ENCODE results near the gene NCKAP5.

The NCKAP5 gene

DNA sequence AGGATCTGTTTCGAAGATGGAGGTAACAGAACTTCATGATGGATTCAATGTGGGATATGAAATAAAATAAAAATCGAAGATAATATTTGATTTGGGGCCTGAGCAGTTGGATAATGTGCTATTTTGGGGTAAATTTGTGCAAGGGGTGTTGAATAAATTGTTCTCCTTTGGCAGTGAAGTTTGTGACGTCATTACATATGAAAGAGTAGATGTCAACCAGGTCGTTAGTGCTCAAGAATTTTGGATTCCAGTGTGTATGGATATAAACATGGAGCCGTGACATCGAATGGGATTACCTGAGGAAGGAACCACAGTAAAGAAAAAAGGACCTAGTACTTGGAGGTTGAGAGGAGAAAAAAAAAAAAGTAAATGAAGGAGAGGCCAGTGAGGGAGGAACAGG is 253.0 kb downstream of the NCKAP5 start:
- DNase-seq = no peak

GRCh38 chr2:133314795-133315194 is 253.5 kb downstream of the NCKAP5 start:
- DNase-seq = no peak

GRCh38 chr2:133312038-133312729 is 256.1 kb downstream of the NCKAP5 start:
- no peak for DNase-seq

DNA sequence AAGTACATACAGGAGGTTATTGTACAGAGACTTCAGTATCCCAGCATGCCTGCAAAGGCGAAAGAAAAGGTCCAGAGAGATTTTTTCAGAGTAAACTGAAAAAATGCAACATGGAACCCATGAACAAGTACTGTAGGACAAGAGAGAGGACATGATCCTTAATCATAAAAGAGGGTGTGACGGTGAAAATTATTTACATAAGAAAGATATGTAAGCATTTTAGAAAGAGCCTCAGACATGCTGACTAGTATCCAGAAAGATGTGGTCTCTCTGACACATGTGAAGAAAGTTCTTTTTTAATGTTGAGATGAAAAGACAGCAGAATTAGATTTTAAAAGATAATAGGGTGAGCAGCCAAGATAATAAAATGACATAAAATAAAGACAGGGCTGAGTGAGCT is 262.0 kb downstream of the NCKAP5 start:
- no peak for DNase-seq

DNA sequence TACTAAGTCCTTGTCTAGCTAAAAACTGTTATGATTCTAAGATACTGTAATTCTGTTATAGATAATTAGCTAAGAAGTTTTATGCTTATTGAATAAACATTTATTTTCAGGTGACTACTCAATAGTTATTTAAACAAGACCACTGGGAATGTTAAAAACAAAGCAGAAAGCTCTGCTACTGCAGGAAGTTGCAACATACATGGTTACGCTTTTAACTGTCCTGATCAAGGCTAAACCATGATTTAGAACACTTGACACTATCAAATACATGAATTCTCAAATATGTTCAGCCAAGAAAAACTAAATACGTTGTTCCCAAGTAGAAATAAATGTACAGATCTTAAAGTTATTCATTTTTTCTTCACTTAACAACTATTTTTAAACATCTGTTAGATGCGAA is 263.9 kb downstream of the NCKAP5 start:
- DNase-seq = no peak

- DNase-seq = no peak
Observed at GRCh38 chr2:133303150-133303549, 265.1 kb downstream of the NCKAP5 start.

GRCh38 chr2:133296401-133296800 is 271.9 kb downstream of the NCKAP5 start:
- DNase-seq = no peak

DNA sequence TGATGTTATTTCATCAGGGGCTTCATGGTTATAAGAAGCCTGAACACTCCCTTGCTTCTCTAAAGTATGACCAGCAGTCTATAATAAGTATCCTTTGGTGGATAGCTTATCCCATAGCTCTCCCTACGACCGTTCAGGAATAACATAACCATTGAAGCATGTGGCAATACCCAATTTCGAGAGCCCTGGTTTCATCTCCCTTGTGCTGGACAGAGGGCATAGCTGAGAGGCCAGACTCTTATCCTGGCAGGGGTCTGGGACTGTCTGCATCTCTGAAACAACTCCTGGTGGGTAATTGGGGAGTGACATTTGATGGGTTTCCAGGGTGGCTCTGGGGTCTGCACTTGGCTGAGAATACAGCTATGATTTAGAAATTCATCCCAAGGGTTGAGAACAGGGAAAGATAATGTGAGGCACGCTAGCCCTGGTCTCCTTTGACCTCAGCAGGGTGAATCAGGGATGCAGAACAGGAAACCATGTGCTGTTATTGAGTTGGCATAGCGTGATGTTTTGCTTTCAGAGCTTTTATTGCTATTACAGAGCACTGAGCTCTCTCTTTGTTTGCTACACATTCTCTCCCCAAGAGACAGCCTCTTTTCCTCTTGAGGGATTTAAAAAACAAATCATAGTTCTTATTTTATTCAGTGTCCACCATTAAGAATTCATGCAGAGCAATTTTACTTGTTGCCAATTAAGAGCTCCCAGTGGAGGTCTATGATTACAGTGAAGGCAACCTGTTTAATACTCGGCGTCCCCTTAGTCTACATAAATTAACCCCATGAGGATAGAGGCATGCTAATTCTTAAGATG is 274.5 kb downstream of the NCKAP5 start:
- DNase-seq = no peak

GRCh38 chr2:133292259-133292658 is 276.0 kb downstream of the NCKAP5 start:
- no peak for DNase-seq

DNA sequence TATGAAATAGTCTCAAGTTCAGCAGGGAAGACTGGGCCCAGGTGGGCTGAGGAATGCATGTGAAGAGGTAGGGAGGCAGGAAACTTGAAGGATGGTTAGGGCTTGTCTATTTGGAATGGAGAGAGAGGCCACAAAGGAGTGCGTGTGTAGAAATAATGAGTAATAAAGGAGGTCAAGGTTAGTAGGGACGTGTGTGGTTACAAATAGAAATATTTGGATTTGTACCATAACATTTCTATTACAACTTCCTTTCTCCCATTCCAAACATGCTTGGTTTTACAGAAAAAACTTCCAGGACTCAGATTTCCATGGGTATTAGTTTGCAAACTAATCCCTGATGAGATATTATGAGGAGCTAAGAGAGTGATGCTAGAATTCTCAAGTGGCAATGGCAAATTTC is 280.6 kb downstream of the NCKAP5 start:
- no peak for DNase-seq

DNA sequence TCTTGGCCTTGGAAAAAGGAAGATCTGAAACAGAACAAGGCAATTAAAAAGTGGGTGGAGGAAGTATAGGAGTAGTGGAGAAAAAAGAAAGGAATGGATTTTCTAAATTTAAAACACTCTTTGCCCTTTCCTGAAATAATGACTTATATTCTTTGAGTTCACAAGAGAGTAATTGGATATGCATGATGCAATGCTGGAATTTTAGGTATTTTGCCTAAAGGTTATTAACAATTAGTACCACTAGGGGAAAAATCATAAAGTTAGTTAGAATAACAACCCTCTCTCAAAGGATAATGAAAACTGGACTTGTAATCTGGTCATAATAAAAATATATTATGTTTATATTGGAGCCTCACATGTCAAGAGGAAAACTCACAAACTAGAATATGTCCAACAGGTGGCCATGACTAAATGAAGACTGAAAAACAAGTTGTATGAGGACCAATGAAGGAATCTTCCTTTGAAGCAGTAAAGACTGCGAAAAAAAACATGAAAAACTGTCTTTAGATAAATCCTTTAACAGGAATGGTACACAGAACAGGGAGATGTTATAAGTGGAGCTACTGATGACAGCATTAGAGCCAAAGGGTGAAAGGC is 281.8 kb downstream of the NCKAP5 start:
- no peak for DNase-seq

- no peak for DNase-seq
Observed at GRCh38 chr2:133273031-133273430, 295.2 kb downstream of the NCKAP5 start.

- DNase-seq = no peak
Observed at GRCh38 chr2:133271105-133271504, 297.2 kb downstream of the NCKAP5 start.

DNA sequence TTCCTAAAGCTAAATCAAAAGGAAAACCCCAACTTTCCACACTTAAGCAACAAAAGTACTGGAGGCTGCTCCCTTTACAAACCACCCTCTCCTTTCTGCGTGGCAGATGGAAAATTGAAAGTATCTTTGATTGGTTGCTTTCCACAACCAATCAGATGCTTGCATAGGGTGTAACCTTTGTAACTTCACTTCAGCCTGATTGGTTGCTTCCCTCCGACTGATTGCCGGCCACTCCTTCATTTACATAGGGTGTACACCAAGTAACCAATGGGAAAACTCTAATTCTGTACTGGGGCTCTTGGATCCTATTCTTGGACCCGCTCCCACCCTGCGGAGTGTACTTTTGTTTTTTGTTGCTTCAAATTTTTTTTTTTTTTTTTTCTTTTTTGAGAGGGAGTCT is 297.7 kb downstream of the NCKAP5 start:
- no peak for DNase-seq

DNA sequence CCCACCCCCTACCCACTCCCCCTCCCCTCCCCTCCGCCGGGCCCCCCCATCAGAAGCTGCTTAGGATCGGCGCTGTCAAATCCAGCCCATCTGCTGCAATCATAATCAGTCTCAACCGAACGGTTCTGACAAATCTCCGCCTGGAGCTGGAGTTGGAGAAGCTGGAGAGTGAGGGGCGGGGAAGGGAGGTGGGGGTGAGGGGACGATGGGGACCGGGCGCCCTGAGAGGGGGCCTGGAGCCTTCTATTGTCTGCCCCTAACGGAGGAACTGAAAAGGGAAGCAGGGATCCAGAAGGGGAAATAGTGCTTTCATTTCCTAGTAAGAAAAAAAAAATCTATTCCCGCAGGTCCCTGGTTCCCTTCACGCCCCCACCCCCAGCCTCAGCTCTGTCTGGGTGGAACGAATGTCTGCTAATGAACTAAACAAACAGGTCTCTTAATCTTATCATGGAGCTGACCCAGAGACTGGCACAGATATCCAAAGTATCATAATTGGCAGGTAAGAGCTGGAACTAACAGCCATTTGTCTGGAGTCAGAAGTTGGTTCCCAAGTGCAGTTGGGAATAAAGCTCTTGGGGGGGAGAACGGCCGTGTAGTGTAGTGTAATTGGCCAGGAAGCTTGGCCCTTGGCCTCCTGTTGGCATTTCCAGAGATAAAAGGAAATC is 301.2 kb downstream of the NCKAP5 start:
- no peak for DNase-seq

DNA sequence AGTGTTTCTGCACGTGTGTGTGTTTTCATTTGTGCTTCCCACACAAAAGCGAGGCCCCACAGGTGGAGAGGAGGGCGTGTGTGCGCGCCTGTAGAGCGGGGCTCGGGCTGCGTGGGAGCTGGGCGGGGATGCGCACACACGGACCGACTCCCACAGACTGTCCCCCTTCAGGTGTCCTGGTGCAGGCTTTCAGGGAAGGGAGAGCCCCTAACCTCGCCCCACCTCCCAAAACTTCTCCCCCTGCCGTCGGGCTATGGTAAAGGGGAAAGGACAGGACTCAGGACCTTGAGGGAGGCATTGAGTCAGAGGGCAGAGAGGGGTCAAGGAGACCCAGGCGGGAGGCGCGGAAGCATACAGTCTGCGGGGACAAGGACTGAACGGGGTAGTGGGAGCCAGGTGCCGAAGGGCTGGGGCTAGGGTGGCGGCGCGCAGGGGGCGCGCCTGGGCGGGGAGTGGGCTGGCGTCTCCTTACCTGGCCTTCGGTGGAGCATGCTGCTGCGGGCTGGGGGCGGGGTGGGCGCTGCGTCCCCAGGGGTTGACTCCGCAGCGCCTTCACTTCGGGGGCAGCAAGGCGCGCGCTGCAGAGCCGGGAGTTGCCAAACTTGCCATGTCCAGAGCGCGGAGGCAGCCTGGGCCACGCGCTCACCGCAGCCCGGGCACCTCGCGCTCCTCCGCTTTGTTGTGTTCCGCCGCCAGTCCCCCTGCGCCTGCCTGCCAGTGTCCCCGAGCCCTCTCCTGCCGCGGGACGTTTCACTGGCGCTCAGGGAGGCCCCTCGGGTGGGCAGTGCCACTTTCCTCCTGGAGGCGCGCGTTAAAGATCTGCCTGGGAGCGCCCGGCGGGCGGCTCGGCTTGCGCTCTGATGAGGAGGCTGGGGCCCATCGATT is 302.0 kb downstream of the NCKAP5 start:
- no peak for DNase-seq

- no peak for DNase-seq
Observed at GRCh38 chr2:133265432-133265949, 302.8 kb downstream of the NCKAP5 start.

- DNase-seq = no peak
Observed at GRCh38 chr2:133264989-133265401, 303.3 kb downstream of the NCKAP5 start.

- DNase-seq = no peak
Observed at GRCh38 chr2:133262893-133263292, 305.4 kb downstream of the NCKAP5 start.

DNA sequence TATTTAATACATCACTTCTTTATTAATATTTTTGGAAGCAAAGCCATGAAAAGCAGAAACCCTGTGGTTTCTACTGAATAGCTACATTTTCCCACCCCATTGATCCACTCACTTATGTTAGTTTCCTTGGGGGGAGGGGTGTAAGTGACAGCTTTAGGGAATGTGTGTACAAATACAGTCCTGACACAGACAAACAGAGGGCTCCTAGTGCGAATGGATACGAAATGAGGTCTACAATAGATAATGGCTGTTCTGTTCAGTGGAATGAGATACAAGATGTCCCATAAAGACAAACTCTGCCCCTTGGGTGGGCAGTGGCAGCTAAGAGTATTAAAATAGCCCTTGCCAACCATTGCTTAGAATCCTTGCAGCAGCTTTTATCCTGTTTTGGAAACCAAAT is 312.9 kb downstream of the NCKAP5 start:
- no peak for DNase-seq

DNA sequence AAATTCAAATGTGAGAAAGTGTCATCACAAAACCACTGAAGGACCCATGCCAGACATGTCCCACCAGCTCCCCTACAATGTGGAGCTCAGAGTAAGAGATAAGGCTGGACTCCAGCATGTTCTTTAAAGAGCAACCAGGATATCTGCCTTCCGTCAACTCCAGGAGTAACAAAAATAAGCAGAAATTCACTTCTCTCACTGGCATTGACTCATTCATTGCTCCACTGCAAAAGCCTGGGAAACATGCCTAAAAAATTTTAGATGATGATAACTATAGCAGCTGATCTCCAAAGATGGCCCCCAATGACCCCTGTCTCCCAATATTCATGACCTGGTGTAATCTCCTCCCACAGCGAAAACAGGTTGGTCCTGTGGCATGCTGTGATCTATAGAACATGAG is 314.5 kb downstream of the NCKAP5 start:
- DNase-seq = no peak

DNA sequence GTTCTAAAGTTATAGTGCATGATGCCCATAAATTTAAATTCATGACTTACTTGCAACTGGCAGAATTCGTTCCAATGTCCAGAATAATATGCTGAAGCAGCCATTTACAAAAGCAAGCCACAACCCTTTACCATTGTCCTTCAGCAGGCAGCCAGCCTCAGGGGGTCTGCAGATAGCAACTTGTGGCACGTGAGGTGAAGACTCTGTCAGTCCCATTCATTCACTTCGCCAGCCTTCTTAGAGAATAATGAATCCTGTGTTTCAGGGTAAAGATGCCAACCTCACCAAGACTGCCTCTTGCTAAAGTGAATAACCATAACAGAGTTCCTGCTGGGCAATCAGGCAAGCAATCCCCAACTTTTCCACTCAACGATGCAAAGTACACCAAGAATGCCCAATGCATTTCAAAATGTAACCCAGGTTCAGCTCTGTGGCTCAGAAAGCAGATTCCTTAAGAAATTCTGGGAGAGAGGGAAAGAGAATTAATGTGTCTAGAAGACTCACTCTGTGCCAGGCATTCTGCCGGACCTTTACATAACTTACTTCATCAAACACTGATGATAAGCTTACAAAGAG is 315.4 kb downstream of the NCKAP5 start:
- DNase-seq = no peak

Measured in CD4-positive, alpha-beta T cell treated with Interferon gamma for 1 hour (primary cell).